ENCODE data around the gene RC3H2.

RC3H2 gene, protein sequence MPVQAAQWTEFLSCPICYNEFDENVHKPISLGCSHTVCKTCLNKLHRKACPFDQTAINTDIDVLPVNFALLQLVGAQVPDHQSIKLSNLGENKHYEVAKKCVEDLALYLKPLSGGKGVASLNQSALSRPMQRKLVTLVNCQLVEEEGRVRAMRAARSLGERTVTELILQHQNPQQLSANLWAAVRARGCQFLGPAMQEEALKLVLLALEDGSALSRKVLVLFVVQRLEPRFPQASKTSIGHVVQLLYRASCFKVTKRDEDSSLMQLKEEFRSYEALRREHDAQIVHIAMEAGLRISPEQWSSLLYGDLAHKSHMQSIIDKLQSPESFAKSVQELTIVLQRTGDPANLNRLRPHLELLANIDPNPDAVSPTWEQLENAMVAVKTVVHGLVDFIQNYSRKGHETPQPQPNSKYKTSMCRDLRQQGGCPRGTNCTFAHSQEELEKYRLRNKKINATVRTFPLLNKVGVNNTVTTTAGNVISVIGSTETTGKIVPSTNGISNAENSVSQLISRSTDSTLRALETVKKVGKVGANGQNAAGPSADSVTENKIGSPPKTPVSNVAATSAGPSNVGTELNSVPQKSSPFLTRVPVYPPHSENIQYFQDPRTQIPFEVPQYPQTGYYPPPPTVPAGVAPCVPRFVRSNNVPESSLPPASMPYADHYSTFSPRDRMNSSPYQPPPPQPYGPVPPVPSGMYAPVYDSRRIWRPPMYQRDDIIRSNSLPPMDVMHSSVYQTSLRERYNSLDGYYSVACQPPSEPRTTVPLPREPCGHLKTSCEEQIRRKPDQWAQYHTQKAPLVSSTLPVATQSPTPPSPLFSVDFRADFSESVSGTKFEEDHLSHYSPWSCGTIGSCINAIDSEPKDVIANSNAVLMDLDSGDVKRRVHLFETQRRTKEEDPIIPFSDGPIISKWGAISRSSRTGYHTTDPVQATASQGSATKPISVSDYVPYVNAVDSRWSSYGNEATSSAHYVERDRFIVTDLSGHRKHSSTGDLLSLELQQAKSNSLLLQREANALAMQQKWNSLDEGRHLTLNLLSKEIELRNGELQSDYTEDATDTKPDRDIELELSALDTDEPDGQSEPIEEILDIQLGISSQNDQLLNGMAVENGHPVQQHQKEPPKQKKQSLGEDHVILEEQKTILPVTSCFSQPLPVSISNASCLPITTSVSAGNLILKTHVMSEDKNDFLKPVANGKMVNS

GRCh38 chr9:122904823-122905710, at the start of gene RC3H2:
RC3H2 (minus strand) TSS chr9:122905359; CDS start chr9:122897509, 7,850 bp downstream.
- DNase-seq (ENCODE audit: low read depth in 2 of 2) = peak; percentile 93 to 97

DNA sequence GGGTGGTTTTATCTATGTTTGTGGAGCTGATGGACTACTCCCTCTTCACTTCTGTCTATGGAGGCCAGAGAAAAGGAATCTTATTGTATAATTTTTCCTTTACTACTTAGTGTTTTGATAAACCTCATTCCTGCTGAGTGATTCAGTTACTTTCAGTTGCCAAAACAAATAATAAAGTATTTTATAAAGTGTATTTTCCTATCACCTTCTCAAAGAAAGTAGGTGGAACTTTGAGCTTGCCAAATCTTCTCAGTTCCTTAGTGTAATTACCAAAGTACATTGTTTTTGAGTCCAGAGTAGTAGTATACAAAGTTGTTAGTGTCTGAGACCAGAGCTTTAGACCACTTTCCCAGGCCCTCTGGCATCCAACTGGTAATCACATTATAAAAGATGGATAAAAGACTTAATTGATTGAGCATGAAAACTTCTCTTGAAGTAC, 49.1 kb upstream of the RC3H2 start:
- no peak for DNase-seq (ENCODE audit: low read depth in 2 of 2)

- DNase-seq (ENCODE audit: low read depth in 2 of 2) = no peak
Observed at GRCh38 chr9:122951056-122951455, 45.9 kb upstream of the RC3H2 start.

- no peak for DNase-seq (ENCODE audit: low read depth in 2 of 2)
Observed at GRCh38 chr9:122950263-122950662, 45.1 kb upstream of the RC3H2 start.

- DNase-seq (ENCODE audit: low read depth in 2 of 2) = no peak
Observed at GRCh38 chr9:122949696-122950095, 44.5 kb upstream of the RC3H2 start.

DNA sequence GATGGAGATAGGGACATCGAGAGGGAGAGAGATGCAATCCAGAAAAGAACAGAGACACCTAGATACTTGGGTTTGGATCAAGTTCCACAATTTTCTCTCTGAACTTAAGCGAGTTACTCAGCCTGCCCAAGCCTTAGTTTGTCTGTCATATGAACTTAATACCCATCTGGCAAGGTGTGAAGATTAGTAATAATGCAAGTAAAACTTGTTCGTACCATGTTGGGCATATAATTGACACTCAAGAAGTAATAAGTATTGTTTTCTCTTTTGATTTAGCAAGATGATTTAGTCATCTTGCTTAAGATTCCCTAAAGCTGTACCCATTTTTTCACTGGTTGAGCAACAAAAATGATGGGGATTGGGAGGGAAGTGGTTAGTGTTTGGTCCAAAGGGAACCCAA, 43.2 kb upstream of the RC3H2 start:
- DNase-seq (ENCODE audit: low read depth in 2 of 2) = no peak

DNA sequence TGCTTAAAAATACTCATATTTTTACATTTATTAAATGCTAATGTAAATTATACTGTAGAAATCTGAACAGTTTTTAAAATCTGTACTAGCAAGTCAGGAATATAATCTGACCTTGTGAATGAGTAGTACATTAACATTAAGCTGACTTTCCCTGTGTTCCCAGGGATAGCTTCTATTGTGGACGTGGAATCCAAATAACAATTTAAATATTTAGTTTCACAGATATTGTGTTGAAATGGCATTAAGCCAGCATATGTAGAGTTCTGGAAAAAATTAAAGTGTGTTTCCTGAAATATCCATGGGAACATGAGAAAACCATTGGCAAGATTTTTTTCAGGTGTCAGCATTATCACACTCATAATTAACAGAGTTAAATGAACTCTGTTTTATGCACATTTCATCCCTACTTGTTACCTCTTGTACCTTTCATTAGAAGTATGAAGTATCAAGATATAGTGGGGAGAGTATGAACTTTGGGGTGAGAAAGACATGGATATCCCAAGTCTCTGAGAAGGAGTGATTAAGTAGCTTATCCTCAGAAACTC, 41.4 kb upstream of the RC3H2 start:
- DNase-seq (ENCODE audit: low read depth in 2 of 2) = no peak

GRCh38 chr9:122944960-122945888, 40.1 kb upstream of the RC3H2 start:
- no peak for DNase-seq (ENCODE audit: low read depth in 2 of 2)

DNA sequence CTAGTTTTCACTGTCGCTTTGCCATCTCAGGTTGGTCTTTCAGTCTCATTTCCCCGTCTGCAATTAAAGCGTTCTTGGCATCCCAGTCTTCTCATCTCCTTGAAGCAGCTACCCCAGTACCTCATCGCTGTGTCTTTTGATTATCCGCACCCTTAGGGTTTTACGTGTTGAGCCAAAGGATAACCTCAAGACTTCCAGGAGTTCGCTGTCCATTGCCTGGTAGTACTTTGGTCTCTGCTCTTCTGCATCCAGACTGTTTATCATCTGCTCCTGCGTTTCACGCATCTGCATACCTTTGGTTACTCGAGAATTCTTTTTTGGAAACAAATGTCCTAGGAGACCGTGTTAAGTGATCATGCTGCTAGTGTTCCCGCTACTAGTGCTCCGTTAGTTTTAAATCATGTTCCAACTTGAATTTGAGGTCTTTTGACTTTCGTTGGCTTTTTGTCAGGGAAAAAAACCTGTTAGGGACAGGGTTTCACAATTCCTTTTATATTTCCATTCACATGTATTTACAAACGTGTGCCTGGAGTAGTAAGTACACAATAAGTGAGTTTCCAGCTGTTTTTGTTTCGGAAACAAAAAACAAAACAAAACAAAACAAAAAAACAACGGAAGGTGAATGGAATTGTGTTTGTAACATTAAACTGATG, 36.5 kb upstream of the RC3H2 start:
- DNase-seq (ENCODE audit: low read depth in 2 of 2) = no peak

GRCh38 chr9:122940749-122941581, 35.8 kb upstream of the RC3H2 start, which contains the start of gene RABGAP1:
RABGAP1 (plus strand) TSS chr9:122941020; CDS start chr9:122957060, 16,040 bp downstream.
- DNase-seq (ENCODE audit: low read depth in 2 of 2) = peak; percentile 98 to 99

GRCh38 chr9:122940454-122940748, 35.2 kb upstream of the RC3H2 start:
- DNase-seq (ENCODE audit: low read depth in 2 of 2) = no peak

DNA sequence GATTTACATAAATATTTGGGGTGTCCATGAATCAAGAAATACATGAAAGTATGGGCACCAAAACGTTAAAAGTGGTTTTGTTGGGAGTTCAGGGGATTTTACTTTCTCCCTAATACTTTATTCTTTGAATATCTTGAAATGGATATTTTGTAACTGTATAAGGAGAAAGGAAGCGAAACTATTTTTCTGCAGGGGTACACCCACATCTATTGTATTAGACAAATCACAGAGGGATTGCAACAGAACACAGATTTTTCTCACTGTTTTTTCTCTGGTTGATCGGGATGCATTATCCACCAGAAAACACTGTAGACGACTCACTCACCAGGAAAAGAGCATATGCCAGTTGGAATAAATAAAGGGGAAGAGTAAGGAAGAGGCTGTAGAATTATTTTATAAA, 34.4 kb upstream of the RC3H2 start:
- no peak for DNase-seq (ENCODE audit: low read depth in 2 of 2)

DNA sequence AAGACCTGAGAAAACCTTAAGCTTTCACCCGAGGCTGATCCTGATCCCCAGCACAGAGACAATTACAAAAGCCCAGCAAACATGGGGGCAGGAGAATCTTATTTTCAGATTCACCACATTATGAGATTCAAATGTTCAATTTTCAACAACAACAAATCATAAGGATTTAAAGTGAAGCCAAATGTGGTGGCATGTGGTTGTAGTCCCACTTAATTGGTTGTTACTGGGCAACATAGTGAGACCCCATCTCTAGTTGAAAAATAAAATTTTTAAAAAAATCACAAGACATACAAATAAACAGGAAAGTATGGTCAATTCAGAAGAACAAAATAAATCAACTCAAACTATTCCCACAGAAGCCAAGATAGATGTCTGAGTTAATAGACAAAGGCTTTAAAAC, 31.7 kb upstream of the RC3H2 start:
- no peak for DNase-seq (ENCODE audit: low read depth in 2 of 2)

GRCh38 chr9:122936464-122936863, 31.3 kb upstream of the RC3H2 start:
- DNase-seq (ENCODE audit: low read depth in 2 of 2) = no peak

DNA sequence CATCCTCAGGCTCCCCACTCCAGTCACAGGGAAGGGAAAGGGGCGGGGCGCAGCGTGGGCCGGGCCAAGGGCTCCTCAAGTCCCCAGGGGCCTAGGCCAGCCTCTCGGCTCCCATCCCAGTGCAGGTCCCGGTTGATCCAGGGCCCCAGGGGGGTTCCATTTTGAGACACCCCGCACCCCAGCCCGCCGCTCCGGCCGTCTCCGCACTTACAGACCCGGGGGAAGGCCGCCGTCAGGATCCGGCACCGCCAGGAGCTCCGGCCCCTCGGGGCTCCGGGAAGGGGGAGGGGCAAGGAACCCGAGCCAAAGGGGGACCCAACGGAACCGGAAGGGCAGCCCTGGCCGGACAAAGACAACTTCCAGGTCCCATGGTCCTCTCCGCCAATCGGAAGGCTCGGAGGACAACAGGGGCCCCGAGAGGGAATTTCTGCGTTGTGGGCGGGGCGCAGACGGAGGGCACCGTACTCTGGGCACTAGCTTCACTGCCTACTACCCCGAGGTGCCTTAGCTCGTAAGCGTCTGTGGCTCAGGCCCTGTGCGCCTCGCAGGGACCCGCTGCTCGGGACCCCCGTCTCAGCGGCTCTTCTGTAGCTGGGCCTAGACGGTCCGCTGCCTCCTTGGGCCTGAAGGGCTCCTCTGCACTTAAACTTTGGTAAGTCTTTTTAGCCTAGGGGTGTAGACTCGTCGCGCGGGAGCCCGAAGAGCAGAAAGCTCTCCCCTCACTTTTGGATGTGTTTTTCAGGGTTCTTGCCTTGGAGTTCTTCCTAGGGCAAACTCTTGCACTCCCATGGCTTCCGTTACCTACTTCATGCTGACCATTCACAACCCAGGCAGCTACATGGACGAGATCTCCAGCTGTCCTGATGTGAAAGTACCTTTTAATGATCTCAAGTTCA, 26.3 kb upstream of the RC3H2 start, which contains the start of gene ZBTB26:
Gene ZBTB26, minus strand, starts transcription at position 287 of the 896 bp plus-strand sequence. CDS start 11,578 bp downstream, outside the sequence.
- DNase-seq (ENCODE audit: low read depth in 2 of 2) = peak; percentile 84 to 89

DNA sequence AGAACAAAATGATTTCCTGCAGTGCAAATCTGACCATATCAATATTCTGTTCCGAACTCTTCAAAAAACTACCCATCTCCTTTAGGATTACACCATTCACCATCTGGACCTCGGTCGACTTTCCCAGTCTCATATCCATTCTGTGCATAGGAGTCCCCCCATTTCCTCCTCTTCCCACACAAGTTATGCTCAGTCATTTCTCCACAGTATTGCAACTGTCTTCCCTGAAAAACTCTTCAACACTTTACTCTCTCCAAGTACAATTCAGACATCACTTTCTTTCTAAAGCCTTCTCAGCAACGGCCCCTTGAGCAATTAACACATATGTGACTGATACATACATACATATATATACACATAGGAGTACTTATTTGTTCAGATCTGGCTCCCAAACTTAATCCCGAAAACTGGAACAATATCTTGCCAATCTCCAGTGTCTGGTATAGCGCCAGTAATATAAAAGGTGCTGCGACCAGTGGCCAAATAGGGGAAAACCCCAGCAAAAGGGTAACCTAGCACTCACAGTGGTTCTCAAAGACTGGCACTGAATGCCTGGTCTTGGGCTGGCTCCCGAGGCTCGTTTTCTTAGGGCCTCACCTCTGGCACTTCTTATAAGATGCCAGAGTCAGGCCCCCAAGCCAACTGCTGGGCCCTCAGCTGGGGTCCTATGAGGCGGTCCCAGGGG, 25.5 kb upstream of the RC3H2 start:
- DNase-seq (ENCODE audit: low read depth in 2 of 2) = no peak
